ENCODE measurements around the gene KDM5B.

Gene KDM5B

GRCh38 chr1:202710070-202711045 lies 97.9 kb downstream of the KDM5B start, which contains the start of gene SYT2:
TSS of gene SYT2 (minus strand) at chr1:202710454. CDS start at chr1:202605772, 104,682 bp downstream.
- peak in 1 of 2 experiments; percentile 11 for DNase-seq

DNA sequence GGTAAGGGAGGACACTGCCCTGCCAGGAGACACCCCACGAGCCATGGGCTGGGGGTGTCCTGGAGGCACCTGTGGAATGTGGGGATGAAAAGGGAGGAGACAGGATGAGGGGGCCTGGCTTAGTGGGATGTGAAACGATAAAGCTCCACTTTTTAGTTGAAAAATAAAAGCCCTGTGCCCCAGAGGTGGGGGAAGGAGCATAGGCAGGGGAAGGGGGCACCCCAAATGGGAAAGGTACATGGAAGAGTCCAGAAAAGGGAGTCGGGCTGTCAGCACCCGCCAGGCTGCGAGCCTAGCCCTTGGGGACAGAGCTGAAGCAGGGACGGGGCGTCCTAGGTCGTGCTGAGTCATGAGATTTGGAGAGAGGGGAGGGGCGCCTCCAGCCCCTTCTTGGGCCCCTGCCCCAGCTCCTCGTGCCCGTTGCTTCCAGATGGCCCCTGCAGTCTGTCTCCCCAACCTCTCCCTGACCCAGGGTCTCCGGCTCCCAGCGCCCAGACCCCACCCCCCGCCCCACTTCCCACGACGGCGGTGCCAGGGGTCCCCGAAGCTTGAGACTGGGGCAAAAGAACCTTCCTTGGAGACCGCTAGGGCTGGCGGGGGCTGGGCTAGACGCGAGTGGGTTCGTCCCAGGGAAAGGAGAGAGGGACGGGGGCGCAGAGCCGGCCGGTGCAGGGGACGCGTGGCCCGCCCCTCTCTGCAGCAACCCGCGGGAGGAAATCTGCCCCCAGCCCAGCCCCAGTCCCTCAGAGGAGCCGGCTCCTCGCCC lies 98.8 kb downstream of the KDM5B start:
- DNase-seq = no peak

- no peak for DNase-seq
Observed at GRCh38 chr1:202708456-202709275, 99.6 kb downstream of the KDM5B start.

GRCh38 chr1:202706851-202707250 lies 101.4 kb downstream of the KDM5B start:
- no peak for DNase-seq

DNA sequence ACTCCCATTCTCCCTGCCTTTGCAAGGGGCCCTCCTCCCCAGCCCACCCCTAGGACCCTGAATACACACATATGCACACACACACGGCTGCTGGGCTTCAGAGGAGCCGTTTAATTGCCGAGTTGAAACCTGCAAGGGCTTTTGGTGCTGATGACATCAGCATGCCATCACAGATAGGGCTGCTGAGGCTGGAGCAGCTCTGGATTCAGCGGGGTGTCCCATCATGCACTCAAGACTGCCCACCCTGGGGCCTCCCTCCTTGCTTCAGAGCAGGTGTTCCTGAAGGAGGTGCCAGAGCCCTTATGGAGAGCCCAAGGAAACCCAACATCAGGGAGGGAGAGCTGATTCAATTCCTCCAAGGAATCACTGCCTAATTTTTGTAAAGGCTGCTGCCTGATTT lies 103.6 kb downstream of the KDM5B start:
- DNase-seq = no peak

DNA sequence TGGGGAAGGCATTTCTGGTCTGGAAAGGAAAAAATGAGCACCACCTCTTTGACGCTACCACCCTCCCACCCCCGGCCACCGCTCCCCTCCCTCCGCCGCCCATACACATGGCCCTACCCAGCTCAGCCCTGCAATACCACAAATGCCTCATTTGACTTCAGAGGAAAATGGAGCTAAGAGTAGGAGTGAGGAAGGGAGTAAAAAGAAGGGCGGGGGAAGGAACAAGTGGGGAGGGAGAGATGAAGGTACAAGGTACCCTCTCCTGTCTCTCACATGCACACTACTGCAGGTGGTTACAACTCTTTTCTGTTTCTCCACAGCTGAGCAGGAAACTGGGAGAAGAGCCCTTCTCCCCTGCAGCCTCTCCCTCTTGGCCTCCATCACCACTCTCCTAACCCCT lies 105.0 kb downstream of the KDM5B start:
- DNase-seq = no peak

GRCh38 chr1:202702088-202702487 lies 106.1 kb downstream of the KDM5B start:
- DNase-seq = no peak

DNA sequence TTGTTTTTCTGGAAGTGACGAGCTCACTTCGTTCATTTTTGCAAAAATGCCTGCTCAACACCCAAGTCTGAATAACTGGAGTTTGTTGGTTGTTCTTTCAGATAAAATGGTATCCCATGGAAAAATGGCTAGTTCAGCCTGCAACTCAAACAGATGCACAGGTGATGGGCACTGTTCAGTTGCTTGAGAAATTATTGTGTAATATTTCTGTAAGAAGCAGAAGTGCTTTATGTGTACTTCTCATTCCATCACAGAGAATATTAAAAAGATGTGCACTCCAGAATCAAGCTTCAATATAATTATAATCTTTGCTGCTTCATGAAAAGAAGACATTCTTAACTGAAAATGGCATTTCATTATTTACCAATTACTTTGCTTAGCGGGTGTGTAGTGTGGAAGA lies 107.0 kb downstream of the KDM5B start:
- DNase-seq = no peak

- no peak for DNase-seq
Observed at GRCh38 chr1:202700061-202700460, 108.2 kb downstream of the KDM5B start.

- no peak for DNase-seq
Observed at GRCh38 chr1:202698276-202698675, 109.9 kb downstream of the KDM5B start.

DNA sequence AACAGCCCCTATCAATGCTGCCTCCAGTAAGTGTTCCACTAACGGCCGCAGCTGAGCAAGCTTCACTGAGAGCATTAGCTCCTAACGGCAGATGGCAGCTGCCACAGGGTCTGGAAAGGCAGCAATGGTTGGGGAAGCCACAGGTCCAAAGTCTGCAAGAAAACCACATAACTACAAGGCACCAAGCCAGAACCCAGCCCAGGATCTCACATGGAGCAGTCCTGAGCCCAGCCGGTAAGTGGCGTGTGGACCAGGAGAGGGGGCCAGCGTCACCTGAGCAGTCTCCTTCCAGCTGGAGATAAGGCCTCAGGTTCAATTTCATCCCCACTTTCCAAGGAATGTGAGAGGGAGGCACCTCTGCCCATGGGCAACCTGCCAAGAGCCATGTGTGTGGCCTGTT lies 111.2 kb downstream of the KDM5B start:
- no peak for DNase-seq

GRCh38 chr1:202694314-202694713 lies 113.9 kb downstream of the KDM5B start:
- no peak for DNase-seq

GRCh38 chr1:202692959-202693555 lies 115.2 kb downstream of the KDM5B start:
- peak; percentile 68 to 73 for DNase-seq

GRCh38 chr1:202691816-202692215 lies 116.4 kb downstream of the KDM5B start:
- no peak for DNase-seq

GRCh38 chr1:202689493-202690342 lies 118.5 kb downstream of the KDM5B start:
- DNase-seq = no peak

DNA sequence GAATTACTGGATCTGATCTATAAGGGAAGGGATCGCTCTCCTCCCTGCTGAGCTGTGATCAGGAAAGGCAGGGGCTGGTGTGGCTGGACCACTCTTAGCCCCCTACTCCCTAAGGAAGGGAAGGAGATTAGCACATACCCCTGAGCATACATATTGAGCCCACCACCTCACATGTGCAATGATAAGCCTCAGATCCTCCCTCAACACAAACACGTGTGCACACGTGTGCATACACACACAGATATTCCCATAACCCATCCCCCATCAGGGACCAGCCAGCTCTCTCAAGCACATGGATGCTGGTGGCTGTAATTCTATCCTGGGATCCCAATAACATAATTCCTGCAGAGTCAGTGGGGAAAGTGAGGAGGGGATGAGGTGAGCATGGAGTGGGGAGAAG lies 119.1 kb downstream of the KDM5B start:
- no peak for DNase-seq

DNA sequence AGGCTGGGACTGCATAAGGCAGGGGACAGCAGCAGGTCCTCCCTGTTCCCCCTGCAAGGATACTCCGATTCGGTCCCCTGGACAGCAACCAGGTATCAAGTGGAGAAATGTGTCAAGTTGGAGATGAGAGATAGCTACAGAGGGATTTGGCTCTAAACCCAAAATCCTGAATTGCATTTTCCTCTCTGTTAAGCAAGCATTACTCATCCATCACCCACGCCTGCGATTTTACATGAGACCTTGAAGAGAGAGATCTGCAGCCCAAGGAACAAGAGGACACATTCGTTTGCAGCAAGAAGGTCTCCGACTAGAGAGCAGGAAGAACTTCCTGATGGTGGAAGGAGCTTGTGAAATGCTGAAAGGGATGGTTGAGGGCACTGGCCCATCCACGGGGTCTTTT lies 119.8 kb downstream of the KDM5B start:
- no peak for DNase-seq

- no peak for DNase-seq
Observed at GRCh38 chr1:202687798-202688197, 120.4 kb downstream of the KDM5B start.

DNA sequence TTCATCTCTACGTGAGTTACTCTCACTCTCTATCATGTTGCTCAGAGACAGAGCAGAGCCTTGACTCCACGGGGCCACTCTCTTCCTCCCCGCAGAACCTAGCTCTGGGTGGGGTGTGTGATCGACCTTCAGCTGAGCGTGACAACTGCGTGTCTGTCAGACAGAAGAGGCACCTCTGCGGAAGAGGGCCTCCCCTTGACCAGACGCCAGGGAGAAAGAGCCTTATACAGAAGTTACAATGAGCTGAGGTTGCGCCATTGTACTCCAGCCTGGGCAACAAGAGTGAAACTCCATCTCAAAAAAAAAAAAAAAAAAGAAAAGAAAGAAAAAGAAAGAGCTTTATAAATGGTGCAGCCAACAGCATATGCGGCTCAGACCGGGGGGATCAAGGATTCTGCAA lies 120.9 kb downstream of the KDM5B start:
- DNase-seq = no peak

GRCh38 chr1:202685641-202686040 lies 122.6 kb downstream of the KDM5B start:
- no peak for DNase-seq

GRCh38 chr1:202684716-202685115 lies 123.5 kb downstream of the KDM5B start:
- DNase-seq = no peak

GRCh38 chr1:202683029-202683428 lies 125.2 kb downstream of the KDM5B start:
- no peak for DNase-seq

All from activated CD4-positive, alpha-beta T cell treated with anti-CD3 and anti-CD28 coated beads, Interleukin-2, amount 50 U/mL, for 48 hours (primary cell).